SK-N-SH treated with all-trans-retinoic acid at 6 μM for 48 hours (cell line): ENCODE results near the gene CACNB3.

Experiments used
- ATAC-seq: fragments of 200-7000 bp; cut with Tn5 transposase; 3 replicates; pipeline ENCODE4 v1.9.1; 2020; ENCODE audit warnings: mild to moderate bottlenecking, moderate library complexity
- ARNTL ChIP-seq: fragments of 450-650 bp; formaldehyde crosslinking; IDR thresholded peaks from 2 replicates; pipeline ENCODE4 v1.5.0; 2020; ENCODE audit warnings: low read depth, mild to moderate bottlenecking, moderate library complexity, borderline replicate concordance
- CSRNP3 ChIP-seq: fragments of 250-450 bp; sonication (Bioruptor Pico); IDR thresholded peaks from 2 replicates; pipeline ENCODE4 v1.5.1; 2021; ENCODE audit warnings: mild to moderate bottlenecking, moderate library complexity
- ESRRG ChIP-seq: fragments of 250-450 bp; sonication (Bioruptor Pico); IDR thresholded peaks from 2 replicates; pipeline ENCODE4 v1.6.1; 2021; ENCODE audit warnings: mild to moderate bottlenecking
- GLIS3 ChIP-seq: fragments of 250-450 bp; sonication (Bioruptor Pico); IDR thresholded peaks from 2 replicates; pipeline ENCODE4 v1.5.0; 2020; ENCODE audit warnings: mild to moderate bottlenecking, moderate library complexity
- ISL1 ChIP-seq: fragments of 250-450 bp; sonication (Bioruptor Pico); IDR thresholded peaks from 2 replicates; pipeline ENCODE4 v2.1.2; 2022; ENCODE audit warnings: mild to moderate bottlenecking, moderate library complexity
- OSR1 ChIP-seq: fragments of 250-450 bp; sonication (Bioruptor Pico); IDR thresholded peaks from 2 replicates; pipeline ENCODE4 v1.8.0; 2022; ENCODE audit warnings: moderate library complexity, mild to moderate bottlenecking, inconsistent platforms
- TCF4 ChIP-seq: fragments of 250-450 bp; sonication (Bioruptor Pico); IDR thresholded peaks from 2 replicates; pipeline ENCODE4 v1.8.0; 2021; ENCODE audit warnings: mild to moderate bottlenecking, moderate library complexity, borderline replicate concordance
- TOX ChIP-seq: fragments of 250-450 bp; sonication (Bioruptor Pico); IDR thresholded peaks from 2 replicates; pipeline ENCODE4 v1.8.0; 2021; ENCODE audit warnings: mild to moderate bottlenecking, moderate library complexity, borderline replicate concordance
- TSHZ2 ChIP-seq: fragments of 250-450 bp; sonication (Bioruptor Pico); IDR thresholded peaks from 2 replicates; pipeline ENCODE4 v1.5.0; 2020; ENCODE audit warnings: mild to moderate bottlenecking, moderate library complexity
- ZC3H10 ChIP-seq: fragments of 250-450 bp; sonication (Bioruptor Pico); IDR thresholded peaks from 2 replicates; pipeline ENCODE4 v1.5.1; 2021; ENCODE audit warnings: mild to moderate bottlenecking, moderate library complexity
- ZFP3 ChIP-seq: fragments of 250-450 bp; sonication (Bioruptor Pico); IDR thresholded peaks from 2 replicates; pipeline ENCODE4 v1.5.0; 2020; ENCODE audit warnings: mild to moderate bottlenecking, moderate library complexity
- ZFP30 ChIP-seq: fragments of 450-650 bp; formaldehyde crosslinking; IDR thresholded peaks from 2 replicates; pipeline ENCODE4 v1.5.0; 2022; ENCODE audit warnings: mild to moderate bottlenecking, moderate library complexity
- ZNF70 ChIP-seq: fragments of 450-650 bp; formaldehyde crosslinking; IDR thresholded peaks from 2 replicates; pipeline ENCODE4 v1.5.0; 2020; ENCODE audit warnings: mild to moderate bottlenecking, moderate library complexity
- ZNF8 ChIP-seq: fragments of 450-650 bp; formaldehyde crosslinking; IDR thresholded peaks from 2 replicates; pipeline ENCODE4 v1.5.0; 2020; ENCODE audit warnings: mild to moderate bottlenecking, moderate library complexity
- TF ChIP-seq, protein P1 (sequence below): fragments of 250-450 bp; sonication (Bioruptor Pico); IDR thresholded peaks from 2 replicates; pipeline ENCODE4 v1.8.0; 2020; ENCODE audit warnings: mild to moderate bottlenecking, moderate library complexity, borderline replicate concordance
- TF ChIP-seq, protein P2 (sequence below): fragments of 250-450 bp; sonication (Bioruptor Pico); IDR thresholded peaks from 2 replicates; pipeline ENCODE4 v1.8.0; 2021; ENCODE audit warnings: low read depth, mild to moderate bottlenecking, moderate library complexity, borderline replicate concordance

Gene CACNB3

GRCh38 chr12:48816143-48816854 is 2.0 kb upstream of the CACNB3 start:
- no peak for ATAC-seq
- TF ChIP-seq ZFP30 (no peak), ZNF8 (CRISPR knock-in tag) (no peak)
- TF ChIP-seq, protein P1, sequence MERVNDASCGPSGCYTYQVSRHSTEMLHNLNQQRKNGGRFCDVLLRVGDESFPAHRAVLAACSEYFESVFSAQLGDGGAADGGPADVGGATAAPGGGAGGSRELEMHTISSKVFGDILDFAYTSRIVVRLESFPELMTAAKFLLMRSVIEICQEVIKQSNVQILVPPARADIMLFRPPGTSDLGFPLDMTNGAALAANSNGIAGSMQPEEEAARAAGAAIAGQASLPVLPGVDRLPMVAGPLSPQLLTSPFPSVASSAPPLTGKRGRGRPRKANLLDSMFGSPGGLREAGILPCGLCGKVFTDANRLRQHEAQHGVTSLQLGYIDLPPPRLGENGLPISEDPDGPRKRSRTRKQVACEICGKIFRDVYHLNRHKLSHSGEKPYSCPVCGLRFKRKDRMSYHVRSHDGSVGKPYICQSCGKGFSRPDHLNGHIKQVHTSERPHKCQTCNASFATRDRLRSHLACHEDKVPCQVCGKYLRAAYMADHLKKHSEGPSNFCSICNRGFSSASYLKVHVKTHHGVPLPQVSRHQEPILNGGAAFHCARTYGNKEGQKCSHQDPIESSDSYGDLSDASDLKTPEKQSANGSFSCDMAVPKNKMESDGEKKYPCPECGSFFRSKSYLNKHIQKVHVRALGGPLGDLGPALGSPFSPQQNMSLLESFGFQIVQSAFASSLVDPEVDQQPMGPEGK (CRISPR knock-in tag) = no peak

GRCh38 chr12:48818831-48819590 is 715 bp downstream of the CACNB3 start:
- no peak; the same call in 2 of the 3 replicates for ATAC-seq
- TF ChIP-seq OSR1 (CRISPR knock-in tag) (no peak), ZC3H10 (no peak), TSHZ2 (no peak), TCF4 (no peak), GLIS3 (CRISPR knock-in tag) (no peak)
- TF ChIP-seq, protein P2, sequence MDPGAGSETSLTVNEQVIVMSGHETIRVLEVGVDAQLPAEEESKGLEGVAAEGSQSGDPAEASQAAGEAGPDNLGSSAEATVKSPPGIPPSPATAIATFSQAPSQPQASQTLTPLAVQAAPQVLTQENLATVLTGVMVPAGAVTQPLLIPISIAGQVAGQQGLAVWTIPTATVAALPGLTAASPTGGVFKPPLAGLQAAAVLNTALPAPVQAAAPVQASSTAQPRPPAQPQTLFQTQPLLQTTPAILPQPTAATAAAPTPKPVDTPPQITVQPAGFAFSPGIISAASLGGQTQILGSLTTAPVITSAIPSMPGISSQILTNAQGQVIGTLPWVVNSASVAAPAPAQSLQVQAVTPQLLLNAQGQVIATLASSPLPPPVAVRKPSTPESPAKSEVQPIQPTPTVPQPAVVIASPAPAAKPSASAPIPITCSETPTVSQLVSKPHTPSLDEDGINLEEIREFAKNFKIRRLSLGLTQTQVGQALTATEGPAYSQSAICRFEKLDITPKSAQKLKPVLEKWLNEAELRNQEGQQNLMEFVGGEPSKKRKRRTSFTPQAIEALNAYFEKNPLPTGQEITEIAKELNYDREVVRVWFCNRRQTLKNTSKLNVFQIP (CRISPR knock-in tag) = no peak

- no peak for ATAC-seq
Measured at GRCh38 chr12:48819986-48820725, 1.9 kb downstream of the CACNB3 start.

GRCh38 chr12:48822139-48822538 is 3.8 kb downstream of the CACNB3 start:
- TF ChIP-seq ZFP3 (CRISPR knock-in tag) (no peak), ESRRG (CRISPR knock-in tag) (no peak), ZNF8 (CRISPR knock-in tag) (no peak), TCF4 (no peak), GLIS3 (CRISPR knock-in tag) (no peak), CSRNP3 (CRISPR knock-in tag) (no peak), ZFP30 (no peak), TOX (CRISPR knock-in tag) (no peak), ISL1 (CRISPR knock-in tag) (no peak), ARNTL (CRISPR knock-in tag) (no peak), ZNF70 (CRISPR knock-in tag) (no peak), OSR1 (CRISPR knock-in tag) (no peak)
- TF ChIP-seq, protein P1 (CRISPR knock-in tag) = no peak
- no peak for ATAC-seq

More at GRCh38 chr12:48819986-48820725, 1.9 kb downstream of the CACNB3 start:
- TF ChIP-seq ZC3H10 (no peak), CSRNP3 (CRISPR knock-in tag) (no peak), ESRRG (CRISPR knock-in tag) (no peak), ARNTL (CRISPR knock-in tag) (no peak)
